GM18951 (cell line): ENCODE results near the gene BCL2.

Source experiments
- POLR2A ChIP-seq: IDR thresholded peaks from 4 replicates; pipeline ENCODE4 v1.6.1; 2011; ENCODE audit warnings: mild to moderate bottlenecking; ENCODE audit not compliant: insufficient read length, insufficient read depth; ENCODE audit errors: extremely low read depth
- in situ Hi-C: fragments of 300-500 bp; cut with MboI; formaldehyde crosslinking; loops from one replicate; pipeline ENCODE4 v1.12.0; 2022; ENCODE audit warnings: low sequenced_read_pairs, mixed read lengths, inconsistent platforms; ENCODE audit not compliant: unreplicated experiment

Gene BCL2

GRCh38 chr18:63284173-63284799 is 35.3 kb downstream of the BCL2 start:
- no peak for TF ChIP-seq POLR2A

GRCh38 chr18:63283305-63284094 is 36.1 kb downstream of the BCL2 start:
- no peak for TF ChIP-seq POLR2A
- in situ Hi-C loops: no loop called here

More at GRCh38 chr18:63284173-63284799, 35.3 kb downstream of the BCL2 start:
- in situ Hi-C loops: no loop called here

DNA sequence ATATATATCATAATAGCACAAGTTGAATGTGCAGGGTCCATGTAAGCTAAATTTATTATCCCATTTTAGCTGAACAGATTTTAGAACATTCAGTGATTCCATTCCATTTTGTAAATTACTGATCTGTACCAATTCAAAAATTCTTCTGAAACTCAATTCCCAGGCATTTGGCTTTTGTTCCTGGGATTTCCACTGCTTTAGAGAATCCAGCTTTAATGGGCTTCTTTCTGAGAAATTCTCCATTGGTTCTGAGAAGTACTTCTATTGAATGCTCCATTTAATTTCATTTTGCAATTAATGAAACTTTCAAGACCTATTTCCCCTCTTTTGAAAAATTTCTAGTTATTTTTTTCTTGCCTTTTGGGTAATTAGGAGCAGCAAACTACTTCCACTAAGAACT is 36.8 kb downstream of the BCL2 start:
- in situ Hi-C loops: no loop called here
- TF ChIP-seq POLR2A: no peak

GRCh38 chr18:63273222-63273927 is 46.2 kb downstream of the BCL2 start:
- in situ Hi-C loops: no loop called here
- TF ChIP-seq POLR2A: no peak

- TF ChIP-seq POLR2A: no peak
- in situ Hi-C loops: no loop called here
Observed at GRCh38 chr18:63272638-63273037, 46.9 kb downstream of the BCL2 start.

GRCh38 chr18:63271881-63272299 is 47.7 kb downstream of the BCL2 start:
- in situ Hi-C loops: no loop called here
- no peak for TF ChIP-seq POLR2A

DNA sequence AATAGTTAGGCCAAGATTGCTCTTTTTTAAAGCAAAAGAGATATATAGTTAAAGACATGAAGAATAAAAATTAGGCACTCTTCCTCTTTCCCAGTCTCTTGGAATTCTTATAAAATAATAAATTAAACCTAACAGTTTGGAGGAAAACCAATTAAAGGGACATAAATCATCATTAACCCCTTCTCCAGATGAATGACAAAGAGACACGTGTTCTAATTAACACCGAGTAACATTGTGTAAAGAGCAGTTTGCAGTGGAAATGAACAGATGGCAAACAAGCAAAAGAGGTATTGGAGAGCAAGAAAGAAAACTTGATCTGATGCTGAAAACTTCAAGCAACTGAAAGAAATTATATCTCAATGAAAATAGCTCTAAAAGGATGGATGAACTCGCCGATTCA is 48.4 kb downstream of the BCL2 start:
- in situ Hi-C loops: no loop called here
- no peak for TF ChIP-seq POLR2A

DNA sequence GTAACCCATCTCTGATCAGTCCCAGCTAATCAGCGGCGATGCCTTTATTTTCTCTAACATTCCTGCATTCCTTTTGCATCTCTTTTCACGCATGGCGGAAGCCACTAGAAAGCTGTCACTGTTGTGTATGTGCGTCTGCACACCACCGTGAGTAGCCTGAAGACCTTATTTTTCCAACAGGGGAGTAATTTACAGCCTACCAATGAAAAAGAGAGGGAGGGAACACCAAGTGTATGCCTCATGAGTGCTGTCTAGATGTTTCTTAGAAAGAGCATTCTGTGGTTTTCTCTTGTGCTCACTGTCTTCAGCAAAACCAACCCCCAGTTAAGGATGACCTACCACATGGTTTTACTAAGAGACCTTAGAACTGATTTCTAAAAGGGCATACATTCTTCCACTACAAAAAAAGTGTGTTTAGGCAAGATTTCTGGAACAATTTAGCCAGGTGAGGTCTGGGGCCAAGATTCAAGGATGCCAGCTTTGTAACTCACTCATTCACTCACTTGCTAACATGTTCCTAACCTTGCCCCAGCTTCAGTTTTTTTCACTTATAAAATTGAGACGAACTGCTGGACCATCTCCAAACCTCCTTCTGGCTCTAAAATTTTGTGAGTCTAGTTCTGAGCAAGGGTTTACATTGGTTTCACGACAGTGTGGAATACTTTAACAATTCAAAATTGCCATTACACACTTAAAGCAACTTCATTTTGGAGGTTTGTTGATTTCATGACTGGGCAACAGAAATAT is 51.4 kb downstream of the BCL2 start:
- no peak for TF ChIP-seq POLR2A
- in situ Hi-C loops: no loop called here

- in situ Hi-C loops: no loop called here
- TF ChIP-seq POLR2A: no peak
Observed at GRCh38 chr18:63266888-63267790, 52.4 kb downstream of the BCL2 start.

DNA sequence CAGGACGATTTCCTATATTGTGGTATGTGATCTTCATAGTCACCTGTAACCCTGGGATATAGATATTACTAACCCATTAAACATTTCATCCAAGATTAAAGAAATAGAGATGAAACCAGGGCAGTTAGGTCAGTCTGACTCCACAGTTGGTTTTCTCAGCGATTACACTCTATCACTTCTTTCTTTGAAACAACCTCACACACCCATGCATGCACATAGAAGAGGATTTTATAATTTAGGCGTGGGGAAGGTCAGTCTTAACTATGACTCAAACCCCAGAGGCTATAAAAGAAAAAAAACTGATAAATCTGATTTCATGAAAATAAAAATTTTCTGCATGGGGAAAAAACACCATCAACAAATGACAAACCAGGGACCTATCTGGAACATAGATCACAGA is 54.2 kb downstream of the BCL2 start:
- in situ Hi-C loops: no loop called here
- TF ChIP-seq POLR2A: no peak

- no peak for TF ChIP-seq POLR2A
- in situ Hi-C loops: no loop called here
Observed at GRCh38 chr18:63264871-63265270, 54.7 kb downstream of the BCL2 start.

- no peak for TF ChIP-seq POLR2A
- in situ Hi-C loops: no loop called here
Observed at GRCh38 chr18:63263444-63263843, 56.1 kb downstream of the BCL2 start.
